ENCODE results near the gene RASSF1.

- no peak for TF ChIP-seq CTCF (IDR thresholded peaks at IDR 0.05; ENCODE audit: low read depth, low read length, poor library complexity, severe bottlenecking)
- TF ChIP-seq EZH2phosphoT487 (IDR thresholded peaks at IDR 0.05; ENCODE audit: borderline replicate concordance, low read length), result no peak
Measured at GRCh38 chr3:50296721-50297383, 43.8 kb downstream of the RASSF1 start.
